Measurements from ENCODE around the gene THAP2.

The THAP2 gene

GRCh38 chr12:71671311-71671710 is 7.2 kb downstream of the THAP2 start:
- no peak for TF ChIP-seq EZH2phosphoT487 (IDR thresholded peaks at IDR 0.05; ENCODE audit: borderline replicate concordance)
- TF ChIP-seq, protein P1, sequence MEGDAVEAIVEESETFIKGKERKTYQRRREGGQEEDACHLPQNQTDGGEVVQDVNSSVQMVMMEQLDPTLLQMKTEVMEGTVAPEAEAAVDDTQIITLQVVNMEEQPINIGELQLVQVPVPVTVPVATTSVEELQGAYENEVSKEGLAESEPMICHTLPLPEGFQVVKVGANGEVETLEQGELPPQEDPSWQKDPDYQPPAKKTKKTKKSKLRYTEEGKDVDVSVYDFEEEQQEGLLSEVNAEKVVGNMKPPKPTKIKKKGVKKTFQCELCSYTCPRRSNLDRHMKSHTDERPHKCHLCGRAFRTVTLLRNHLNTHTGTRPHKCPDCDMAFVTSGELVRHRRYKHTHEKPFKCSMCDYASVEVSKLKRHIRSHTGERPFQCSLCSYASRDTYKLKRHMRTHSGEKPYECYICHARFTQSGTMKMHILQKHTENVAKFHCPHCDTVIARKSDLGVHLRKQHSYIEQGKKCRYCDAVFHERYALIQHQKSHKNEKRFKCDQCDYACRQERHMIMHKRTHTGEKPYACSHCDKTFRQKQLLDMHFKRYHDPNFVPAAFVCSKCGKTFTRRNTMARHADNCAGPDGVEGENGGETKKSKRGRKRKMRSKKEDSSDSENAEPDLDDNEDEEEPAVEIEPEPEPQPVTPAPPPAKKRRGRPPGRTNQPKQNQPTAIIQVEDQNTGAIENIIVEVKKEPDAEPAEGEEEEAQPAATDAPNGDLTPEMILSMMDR (conservative IDR thresholded peaks at IDR 0.05; ENCODE audit: low read length): no peak
- no peak overlapping the region for H2AFZ ChIP-seq (ENCODE audit: low read length)

GRCh38 chr12:71671816-71672215 is 7.7 kb downstream of the THAP2 start:
- TF ChIP-seq EZH2phosphoT487 (IDR thresholded peaks at IDR 0.05; ENCODE audit: borderline replicate concordance): no peak
- TF ChIP-seq, protein P1 (conservative IDR thresholded peaks at IDR 0.05; ENCODE audit: low read length): no peak
- Histone ChIP-seq H3K36me3 (ENCODE audit: insufficient read depth, low read length) (no peaks in the 10 kb centered on the region), H3K4me2 (ENCODE audit: low read depth, low read length, poor library complexity, severe bottlenecking) (no peak overlapping the region), H3K4me1 (ENCODE audit: insufficient read depth, low read length, poor library complexity, severe bottlenecking) (peaks cover 5% of the 10 kb centered on the region), H3K9me2 (replicated peaks; ENCODE audit: low read depth, low read length) (no peaks in the 10 kb centered on the region), H2AFZ (ENCODE audit: low read length) (no peak overlapping the region), H3K4me3 (ENCODE audit: low read length, poor library complexity, severe bottlenecking) (no peak overlapping the region), H4K20me1 (ENCODE audit: insufficient read depth, low read length, poor library complexity, severe bottlenecking) (no peaks in the 10 kb centered on the region), H3K9me3 (ENCODE audit: insufficient read depth, low read depth, low read length) (no peaks in the 10 kb centered on the region), H3K79me2 (ENCODE audit: insufficient read depth, low read length) (0 out of 2 replicates have a peak, but pooled peaks cover 6% of the 10 kb centered on the region), H3K9ac (ENCODE audit: low read depth, low read length, poor library complexity, severe bottlenecking) (no peak overlapping the region), H3K27me3 (ENCODE audit: insufficient read depth, low read length, poor library complexity, severe bottlenecking) (no peaks in the 10 kb centered on the region), H3F3A (ENCODE audit: low read depth) (no peaks in the 10 kb centered on the region)

More at GRCh38 chr12:71671311-71671710, 7.2 kb downstream of the THAP2 start:
- Histone ChIP-seq H3K4me3 (ENCODE audit: low read length, poor library complexity, severe bottlenecking) (no peak overlapping the region), H3K79me2 (ENCODE audit: insufficient read depth, low read length) (peaks cover 6% of the 10 kb centered on the region), H3K9ac (ENCODE audit: low read depth, low read length, poor library complexity, severe bottlenecking) (no peak overlapping the region), H3K4me2 (ENCODE audit: low read depth, low read length, poor library complexity, severe bottlenecking) (no peak overlapping the region), H3K9me3 (ENCODE audit: insufficient read depth, low read depth, low read length) (no peaks in the 10 kb centered on the region), H4K20me1 (ENCODE audit: insufficient read depth, low read length, poor library complexity, severe bottlenecking) (no peaks in the 10 kb centered on the region), H3K27me3 (ENCODE audit: insufficient read depth, low read length, poor library complexity, severe bottlenecking) (no peaks in the 10 kb centered on the region), H3K36me3 (ENCODE audit: insufficient read depth, low read length) (no peaks in the 10 kb centered on the region), H3F3A (ENCODE audit: low read depth) (no peaks in the 10 kb centered on the region), H3K4me1 (ENCODE audit: insufficient read depth, low read length, poor library complexity, severe bottlenecking) (peaks cover 5% of the 10 kb centered on the region), H3K9me2 (replicated peaks; ENCODE audit: low read depth, low read length) (no peaks in the 10 kb centered on the region)

GRCh38 chr12:71682466-71682865 is 18.4 kb downstream of the THAP2 start:
- Histone ChIP-seq H4K20me1 (ENCODE audit: insufficient read depth, low read length, poor library complexity, severe bottlenecking) (no peaks in the 10 kb centered on the region), H3F3A (ENCODE audit: low read depth) (no peaks in the 10 kb centered on the region), H3K4me1 (ENCODE audit: insufficient read depth, low read length, poor library complexity, severe bottlenecking) (peaks cover 14% of the 10 kb centered on the region), H3K9me3 (ENCODE audit: insufficient read depth, low read depth, low read length) (no peaks in the 10 kb centered on the region), H3K4me2 (ENCODE audit: low read depth, low read length, poor library complexity, severe bottlenecking) (no peak overlapping the region), H2AFZ (ENCODE audit: low read length) (no peak overlapping the region), H3K9me2 (replicated peaks; ENCODE audit: low read depth, low read length) (no peaks in the 10 kb centered on the region), H3K27me3 (ENCODE audit: insufficient read depth, low read length, poor library complexity, severe bottlenecking) (no peaks in the 10 kb centered on the region), H3K36me3 (ENCODE audit: insufficient read depth, low read length) (no peaks in the 10 kb centered on the region), H3K4me3 (ENCODE audit: low read length, poor library complexity, severe bottlenecking) (no peak overlapping the region), H3K9ac (ENCODE audit: low read depth, low read length, poor library complexity, severe bottlenecking) (no peak overlapping the region), H3K79me2 (ENCODE audit: insufficient read depth, low read length) (peaks cover 11% of the 10 kb centered on the region)
- TF ChIP-seq, protein P1 (conservative IDR thresholded peaks at IDR 0.05; ENCODE audit: low read length): no peak
- TF ChIP-seq EZH2phosphoT487 (IDR thresholded peaks at IDR 0.05; ENCODE audit: borderline replicate concordance): no peak

Data from Loucy (cell line).